ENCODE measurements around the gene PPM1H. TPM values are rescaled to one million over a fixed set of nuclear protein-coding genes. Genes with fewer than 3 reads are reported as not detected.

Gene PPM1H
- total RNA-seq, 1 experiment from 2014 or later, result 0.04 TPM

- TF ChIP-seq EZH2 (IDR thresholded peaks at IDR 0.05; ENCODE audit: borderline replicate concordance, low read depth, low read length, poor library complexity, severe bottlenecking) (no peak), CTCF (conservative IDR thresholded peaks at IDR 0.05; ENCODE audit: low read depth, low read length) (no peak)
- POLR2A ChIA-PET (ENCODE audit: low non-redundant PET), result no interaction called here
- intact Hi-C loops (cut with micrococcal nuclease; ENCODE audit: unreplicated experiment), result no loop called here
- CTCF ChIA-PET, result no interaction called here
- no peak overlapping the region for H3K27ac ChIP-seq (ENCODE audit: low read depth, low read length, poor library complexity, severe bottlenecking)
- H3K27me3 ChIP-seq (replicated peaks; ENCODE audit: insufficient read depth, low read depth, low read length, poor library complexity), result no peaks in the 10 kb centered on the region
- H3K9me3 ChIP-seq (ENCODE audit: low read depth, low read length, poor library complexity, severe bottlenecking), result no peaks in the 10 kb centered on the region
- H3K4me3 ChIP-seq (ENCODE audit: low read depth, low read length, poor library complexity, severe bottlenecking), result no peak overlapping the region
- no TSS peak for BruUV-seq (replicated peaks)
- no peaks in the 10 kb centered on the region for H3K36me3 ChIP-seq (ENCODE audit: insufficient read depth, low read length, poor library complexity, severe bottlenecking)
- H3K4me1 ChIP-seq (ENCODE audit: insufficient read depth, low read length, poor library complexity, severe bottlenecking), result no peaks in the 10 kb centered on the region
- no peak for DNase-seq (ENCODE audit: low spot score)
Measured at GRCh38 chr12:62843716-62844115, 91.2 kb downstream of the PPM1H start.

- Histone ChIP-seq H3K4me1 (ENCODE audit: insufficient read depth, low read length, poor library complexity, severe bottlenecking) (no peaks in the 10 kb centered on the region), H3K27me3 (replicated peaks; ENCODE audit: insufficient read depth, low read depth, low read length, poor library complexity) (no peaks in the 10 kb centered on the region), H3K4me3 (ENCODE audit: low read depth, low read length, poor library complexity, severe bottlenecking) (no peak overlapping the region), H3K27ac (ENCODE audit: low read depth, low read length, poor library complexity, severe bottlenecking) (no peak overlapping the region), H3K36me3 (ENCODE audit: insufficient read depth, low read length, poor library complexity, severe bottlenecking) (no peaks in the 10 kb centered on the region), H3K9me3 (ENCODE audit: low read depth, low read length, poor library complexity, severe bottlenecking) (no peaks in the 10 kb centered on the region)
- CTCF ChIA-PET, result no interaction called here
- POLR2A ChIA-PET (ENCODE audit: low non-redundant PET), result no interaction called here
- no peak for TF ChIP-seq EZH2 (IDR thresholded peaks at IDR 0.05; ENCODE audit: borderline replicate concordance, low read depth, low read length, poor library complexity, severe bottlenecking)
- no peak for TF ChIP-seq CTCF (conservative IDR thresholded peaks at IDR 0.05; ENCODE audit: low read depth, low read length)
- DNase-seq (ENCODE audit: low spot score), result no peak
- BruUV-seq (replicated peaks), result no TSS peak
- intact Hi-C loops (cut with micrococcal nuclease; ENCODE audit: unreplicated experiment), result no loop called here
Measured at GRCh38 chr12:62841846-62842245, 93.1 kb downstream of the PPM1H start.

- BruUV-seq (replicated peaks), result no TSS peak
- no peaks in the 10 kb centered on the region for H3K27me3 ChIP-seq (replicated peaks; ENCODE audit: insufficient read depth, low read depth, low read length, poor library complexity)
- no peaks in the 10 kb centered on the region for H3K4me1 ChIP-seq (ENCODE audit: insufficient read depth, low read length, poor library complexity, severe bottlenecking)
- intact Hi-C loops (cut with micrococcal nuclease; ENCODE audit: unreplicated experiment), result no loop called here
- POLR2A ChIA-PET (ENCODE audit: low non-redundant PET), result no interaction called here
- H3K4me3 ChIP-seq (ENCODE audit: low read depth, low read length, poor library complexity, severe bottlenecking), result no peak overlapping the region
- CTCF ChIA-PET, result no interaction called here
- DNase-seq (ENCODE audit: low spot score), result no peak
- TF ChIP-seq EZH2 (IDR thresholded peaks at IDR 0.05; ENCODE audit: borderline replicate concordance, low read depth, low read length, poor library complexity, severe bottlenecking), result no peak
- TF ChIP-seq CTCF (conservative IDR thresholded peaks at IDR 0.05; ENCODE audit: low read depth, low read length), result no peak
- H3K27ac ChIP-seq (ENCODE audit: low read depth, low read length, poor library complexity, severe bottlenecking), result no peak overlapping the region
- no peaks in the 10 kb centered on the region for H3K36me3 ChIP-seq (ENCODE audit: insufficient read depth, low read length, poor library complexity, severe bottlenecking)
- H3K9me3 ChIP-seq (ENCODE audit: low read depth, low read length, poor library complexity, severe bottlenecking), result no peaks in the 10 kb centered on the region
Measured at GRCh38 chr12:62840806-62841205, 94.1 kb downstream of the PPM1H start.

Measured in A673 (cell line).